ENCODE data around the gene PCK2. TPM values are rescaled to one million over a fixed set of nuclear protein-coding genes. Genes with fewer than 3 reads are reported as not detected.
A peak's percentile ranks its signal among the peaks of the same experiment; 100 is the strongest.

PCK2 gene
- total RNA-seq, 1 donor from 2014 or later = 7.6 TPM

DNA sequence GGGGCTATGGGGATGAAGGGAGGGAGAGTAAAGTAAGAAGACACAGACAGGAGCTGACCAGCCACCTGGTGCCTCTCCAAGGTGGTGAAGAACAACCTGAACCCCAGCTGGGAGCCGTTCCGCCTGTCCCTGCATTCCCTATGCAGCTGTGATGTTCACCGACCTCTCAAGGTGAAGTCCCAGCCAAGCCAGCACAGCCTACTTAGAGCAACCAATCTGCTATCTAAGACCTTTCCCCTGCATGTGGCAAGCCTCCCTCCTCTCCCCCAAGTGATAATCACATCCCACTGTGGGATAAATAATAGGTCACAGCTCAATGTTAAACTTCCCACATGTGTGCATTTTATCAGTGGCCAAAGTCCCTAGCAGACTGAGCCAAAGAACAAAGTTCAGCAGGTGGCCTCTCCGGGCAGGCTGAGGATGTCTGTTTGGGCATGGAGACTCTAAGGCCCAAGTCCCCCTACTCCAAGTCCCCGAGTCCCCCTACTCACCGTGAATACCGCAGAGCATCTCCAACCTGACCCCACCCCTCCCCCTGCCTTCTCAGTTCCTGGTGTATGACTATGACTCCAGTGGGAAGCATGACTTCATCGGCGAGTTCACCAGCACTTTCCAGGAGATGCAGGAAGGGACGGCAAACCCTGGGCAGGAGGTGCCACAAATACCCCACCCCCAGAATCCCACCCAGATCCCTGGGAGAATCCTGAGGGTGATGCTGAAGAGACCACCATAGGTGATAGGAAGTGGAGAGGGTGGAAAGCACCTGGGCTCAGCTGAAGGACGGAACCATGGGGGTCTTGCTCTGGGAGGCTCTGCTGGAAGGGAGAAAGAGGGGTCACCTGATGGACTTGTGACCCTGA, 19.3 kb upstream of the PCK2 start:
- DNase-seq (ENCODE audit: low read depth in 2 of 2) = no peak

DNA sequence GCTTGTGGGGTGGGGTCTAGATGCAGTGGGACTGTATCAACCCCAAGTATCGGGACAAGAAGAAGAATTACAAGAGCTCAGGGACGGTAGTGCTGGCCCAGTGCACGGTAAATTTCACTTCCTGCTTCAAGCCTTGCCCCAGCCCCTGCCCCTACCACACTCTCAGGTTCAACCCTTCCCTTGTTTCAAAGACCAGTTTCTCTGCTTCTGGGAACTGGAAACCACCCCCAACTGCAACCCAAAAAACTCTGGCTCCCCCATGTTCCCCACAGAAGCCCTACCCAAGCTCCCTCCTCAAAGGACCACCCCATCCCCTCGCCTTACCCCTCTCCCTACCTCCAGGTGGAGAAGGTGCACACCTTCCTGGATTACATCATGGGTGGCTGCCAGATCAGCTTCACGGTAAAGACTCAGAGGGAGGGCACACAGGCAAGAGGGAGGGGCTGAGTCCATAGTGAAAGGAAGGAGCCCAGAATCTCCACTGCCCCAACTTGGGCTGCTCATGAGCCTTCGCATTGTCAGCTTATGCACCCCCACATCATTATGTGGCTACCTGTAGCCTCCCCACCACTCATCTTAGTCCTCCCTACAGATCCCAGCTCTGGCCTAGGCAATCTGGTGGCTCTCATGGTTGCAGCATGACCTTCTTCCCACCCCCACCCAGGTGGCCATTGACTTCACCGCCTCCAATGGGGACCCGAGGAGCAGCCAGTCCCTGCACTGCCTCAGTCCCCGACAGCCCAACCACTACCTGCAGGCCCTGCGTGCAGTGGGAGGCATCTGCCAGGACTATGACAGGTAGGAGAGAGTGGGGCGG, 18.4 kb upstream of the PCK2 start:
- DNase-seq (ENCODE audit: low read depth in 2 of 2) = no peak

DNA sequence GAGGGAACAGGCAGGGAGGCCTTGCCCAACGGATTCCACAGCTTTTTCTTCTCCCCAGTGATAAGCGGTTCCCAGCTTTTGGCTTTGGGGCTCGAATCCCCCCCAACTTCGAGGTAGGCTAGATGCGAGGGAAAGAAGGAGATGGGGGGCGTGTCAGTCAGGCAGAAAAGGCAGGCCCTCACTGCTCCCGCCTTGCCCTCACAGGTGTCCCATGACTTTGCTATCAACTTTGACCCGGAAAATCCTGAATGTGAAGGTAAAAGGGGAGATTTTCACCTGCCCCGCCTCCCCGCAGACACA, 17.9 kb upstream of the PCK2 start:
- DNase-seq (ENCODE audit: low read depth in 2 of 2) = no peak

DNA sequence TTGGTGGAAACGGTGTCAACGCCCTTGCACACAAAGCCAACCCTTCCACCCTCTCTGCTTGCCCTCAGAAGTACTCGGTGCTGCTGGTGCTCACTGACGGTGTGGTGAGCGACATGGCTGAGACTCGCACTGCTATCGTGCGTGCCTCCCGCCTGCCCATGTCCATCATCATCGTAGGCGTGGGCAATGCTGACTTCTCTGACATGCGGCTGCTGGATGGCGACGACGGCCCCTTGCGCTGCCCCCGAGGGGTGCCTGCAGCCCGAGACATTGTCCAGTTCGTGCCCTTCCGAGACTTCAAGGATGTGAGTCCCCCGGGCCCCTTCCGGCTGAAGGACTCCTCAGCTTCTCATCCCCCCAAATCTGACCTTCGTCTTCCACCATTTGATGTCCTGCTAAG, 17.0 kb upstream of the PCK2 start:
- no peak for DNase-seq (ENCODE audit: low read depth in 2 of 2)

DNA sequence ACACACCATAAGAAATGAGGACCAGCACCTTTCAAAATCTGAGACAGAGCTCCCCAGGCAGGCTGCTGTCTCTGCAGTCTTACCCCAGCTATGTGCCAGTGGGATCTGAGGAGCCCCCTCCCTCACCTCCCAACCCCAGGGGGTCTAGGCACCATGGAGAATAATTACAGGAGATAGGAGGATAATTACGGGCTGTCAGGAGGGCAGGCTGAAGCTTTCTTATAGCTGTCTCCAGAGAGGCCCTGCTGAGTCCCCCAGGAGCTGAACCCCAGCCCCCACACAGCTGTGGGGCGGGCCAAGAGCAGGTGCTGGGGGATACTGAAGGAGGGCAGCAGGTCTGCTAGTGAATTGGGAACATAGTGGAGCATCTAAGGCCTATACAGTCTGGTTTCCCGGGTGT, 16.0 kb upstream of the PCK2 start:
- DNase-seq (ENCODE audit: low read depth in 2 of 2) = no peak

DNA sequence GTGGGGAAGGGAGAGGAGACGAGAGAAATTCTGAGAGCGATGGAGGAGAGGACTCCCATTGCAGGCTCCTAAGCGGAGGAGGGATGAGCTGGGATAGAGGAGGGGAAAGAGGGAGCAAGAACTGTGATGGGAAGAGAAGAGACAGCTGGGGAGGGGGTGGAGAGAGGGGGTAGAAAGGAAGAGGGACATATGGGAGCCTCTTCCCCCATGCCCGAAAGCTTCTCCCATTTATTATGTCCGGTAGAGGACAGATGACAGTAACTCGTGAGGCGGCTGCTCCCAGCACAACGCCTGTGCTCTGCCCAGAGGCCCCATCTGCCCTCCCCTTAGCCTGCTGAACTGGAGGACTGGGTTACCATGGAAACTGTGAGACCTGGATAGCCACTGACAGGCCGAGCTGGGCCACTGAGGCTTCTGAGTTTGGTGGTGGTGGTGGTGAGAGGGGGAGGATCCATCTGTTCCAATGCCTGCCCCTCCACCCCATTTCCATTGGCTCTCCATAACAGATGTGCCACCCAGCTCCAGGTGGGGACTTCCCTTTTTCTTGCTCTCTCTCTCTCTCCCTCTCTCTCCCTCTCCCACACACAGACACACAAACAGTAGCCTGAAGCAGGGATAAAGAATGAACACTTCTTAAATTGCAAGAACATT, 14.5 kb upstream of the PCK2 start:
- DNase-seq (ENCODE audit: low read depth in 2 of 2) = no peak

DNA sequence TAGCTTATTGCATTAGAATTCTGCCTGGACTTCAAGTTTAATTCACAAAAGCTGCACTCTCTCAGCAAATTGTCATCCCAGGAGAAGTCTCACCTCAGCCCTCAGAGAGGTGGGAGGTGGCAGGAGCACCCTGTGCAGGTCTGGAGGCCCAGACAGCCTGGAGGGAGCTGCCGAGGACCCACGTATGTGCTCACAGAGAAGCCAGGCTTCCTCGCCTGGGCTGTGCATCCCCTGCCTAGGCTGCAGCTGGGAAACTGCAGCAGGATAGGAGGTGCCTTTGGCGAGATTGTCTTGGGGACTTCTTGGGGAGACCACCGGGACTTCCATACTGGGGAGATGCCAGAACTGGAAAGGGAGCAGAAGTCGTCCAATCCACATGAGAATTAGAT, 14.0 kb upstream of the PCK2 start:
- no peak for DNase-seq (ENCODE audit: low read depth in 2 of 2)

DNA sequence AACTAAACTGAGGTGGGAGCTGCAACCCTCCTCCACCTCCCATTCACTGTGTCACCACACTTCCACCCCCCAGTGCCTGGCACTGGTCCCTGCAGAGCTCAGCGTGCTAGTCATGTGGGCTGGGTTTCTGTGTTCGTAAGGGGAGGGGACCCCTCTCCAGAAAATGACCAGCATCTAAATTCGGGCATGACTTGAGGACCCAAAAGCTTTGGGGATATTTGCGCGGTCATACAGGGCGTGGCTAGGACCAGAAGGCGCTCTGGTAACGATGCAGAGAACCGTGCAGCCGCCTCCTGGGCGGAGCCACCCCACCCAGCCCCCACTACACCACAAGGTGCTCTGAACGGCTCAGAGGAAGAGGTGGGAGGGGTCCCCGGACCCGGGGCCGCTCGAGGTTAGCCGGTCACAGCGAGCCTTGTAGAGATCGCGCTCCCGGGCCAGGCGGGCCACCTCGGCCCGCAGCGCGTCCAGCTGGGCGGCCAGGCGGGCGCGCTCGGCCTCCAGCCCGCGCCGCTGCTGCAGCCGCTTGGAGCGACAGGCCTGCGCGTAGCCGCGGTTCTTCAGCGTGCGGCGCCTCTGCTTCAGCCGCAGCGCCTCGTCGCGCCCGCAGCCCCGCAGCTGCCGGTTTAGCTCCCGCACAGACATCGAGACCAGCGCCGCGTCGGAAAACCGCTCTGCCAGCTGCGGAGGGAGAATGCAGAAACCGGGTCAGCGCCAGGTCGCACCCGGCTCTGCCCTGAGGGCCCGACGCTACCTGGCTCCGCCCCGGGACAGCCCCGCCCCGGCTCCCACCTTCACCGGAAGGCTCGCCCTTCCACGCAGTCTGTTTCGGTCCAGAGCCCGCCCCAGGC, 13.0 kb upstream of the PCK2 start:
- peak in 1 of 2 donors; percentile 27 for DNase-seq (ENCODE audit: low read depth in 2 of 2)

DNA sequence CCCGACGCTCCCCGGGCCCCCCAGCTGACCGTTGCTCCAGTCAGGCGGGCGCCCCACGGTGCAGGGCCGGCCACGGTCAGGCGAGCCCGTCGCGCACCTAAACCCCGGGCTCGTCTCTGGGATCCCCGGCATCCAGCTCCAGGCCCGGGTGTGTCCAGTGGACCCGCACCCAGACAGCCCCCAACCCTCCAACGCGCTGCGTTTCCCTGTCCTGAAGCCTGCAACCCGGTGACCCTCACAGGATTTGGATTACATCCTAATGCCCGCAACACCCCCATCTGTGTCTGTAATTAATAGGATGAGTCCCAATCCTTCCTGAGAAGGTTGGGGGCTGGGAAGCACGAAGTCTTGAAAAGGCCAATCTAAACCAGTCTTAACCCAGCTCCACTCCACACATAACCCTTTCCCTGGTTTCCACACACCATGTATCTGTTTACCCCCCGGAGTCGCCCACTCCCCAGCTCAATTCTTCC, 12.3 kb upstream of the PCK2 start:
- DNase-seq (ENCODE audit: low read depth in 2 of 2) = no peak

DNA sequence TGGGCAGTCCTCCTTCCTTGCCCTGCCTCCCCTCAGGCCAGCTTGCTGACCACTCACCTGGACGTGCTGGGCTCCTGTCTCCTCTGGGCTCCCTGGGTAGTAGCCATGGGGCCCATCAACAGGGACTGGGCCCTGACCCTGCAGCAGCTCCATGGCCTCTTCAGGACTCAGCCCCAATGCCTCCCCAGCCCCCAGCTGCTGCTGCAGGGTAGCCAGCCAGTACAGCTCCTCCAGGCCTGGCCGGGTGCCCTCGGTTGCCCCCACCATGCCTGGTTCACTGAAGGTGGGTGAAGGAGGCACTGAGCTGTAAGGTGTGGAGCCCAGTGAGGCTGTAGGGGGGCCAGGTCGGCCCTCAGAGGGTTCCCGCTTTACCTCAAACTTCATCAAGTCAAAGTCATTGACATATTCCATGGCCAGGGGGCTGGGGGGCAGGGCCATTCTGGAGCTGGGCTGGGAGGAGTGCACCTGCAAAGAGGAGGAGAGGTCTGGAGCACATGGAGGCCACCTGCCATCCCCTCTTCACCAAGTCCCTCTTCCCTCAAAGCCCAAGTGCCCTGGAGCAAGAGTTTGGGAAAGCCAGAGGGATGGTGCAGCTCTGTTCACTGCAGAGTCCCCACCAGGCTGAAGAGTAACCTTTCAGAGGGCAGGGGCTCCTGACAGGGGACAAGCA, 11.6 kb upstream of the PCK2 start:
- no peak for DNase-seq (ENCODE audit: low read depth in 2 of 2)

DNA sequence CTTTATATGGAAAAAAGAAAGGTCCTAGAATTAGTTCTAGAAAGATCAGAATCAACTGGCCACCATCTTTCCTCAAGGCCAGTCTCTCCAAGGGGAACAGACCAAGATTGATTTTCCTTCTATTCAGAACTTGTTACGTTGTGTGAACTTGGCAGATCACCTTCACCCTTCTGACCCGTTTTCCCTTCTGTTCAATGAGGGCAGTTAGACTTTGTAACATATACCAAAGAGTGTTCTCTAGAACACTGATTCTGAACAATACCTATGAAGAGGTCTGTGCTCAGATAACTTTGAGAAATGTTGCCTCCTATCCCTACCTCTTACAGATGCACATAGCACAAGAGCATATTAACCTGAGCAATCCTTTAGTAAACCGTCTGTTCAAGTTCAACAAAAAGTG, 10.6 kb upstream of the PCK2 start:
- DNase-seq (ENCODE audit: low read depth in 2 of 2) = no peak

DNA sequence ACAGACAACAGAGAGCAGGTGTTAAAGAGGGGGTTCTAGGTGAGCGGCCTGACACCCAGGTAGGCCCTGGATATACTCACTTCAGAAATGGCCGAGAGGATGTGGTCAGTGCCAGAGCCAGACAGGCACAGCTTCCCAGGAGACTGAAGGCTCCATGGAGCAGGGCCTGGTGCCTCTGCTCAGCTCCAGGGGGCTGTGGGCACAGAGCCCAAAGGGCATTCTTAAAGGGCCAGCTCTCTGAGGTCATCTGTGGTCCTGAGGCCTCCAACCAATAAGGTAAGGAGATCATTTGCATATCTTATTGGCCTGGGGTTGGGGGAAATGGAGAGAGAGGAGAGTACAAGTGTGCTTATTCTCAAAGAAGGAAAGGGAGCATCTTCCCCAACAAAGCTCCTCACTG, 9.7 kb upstream of the PCK2 start:
- no peak for DNase-seq (ENCODE audit: low read depth in 2 of 2)

DNA sequence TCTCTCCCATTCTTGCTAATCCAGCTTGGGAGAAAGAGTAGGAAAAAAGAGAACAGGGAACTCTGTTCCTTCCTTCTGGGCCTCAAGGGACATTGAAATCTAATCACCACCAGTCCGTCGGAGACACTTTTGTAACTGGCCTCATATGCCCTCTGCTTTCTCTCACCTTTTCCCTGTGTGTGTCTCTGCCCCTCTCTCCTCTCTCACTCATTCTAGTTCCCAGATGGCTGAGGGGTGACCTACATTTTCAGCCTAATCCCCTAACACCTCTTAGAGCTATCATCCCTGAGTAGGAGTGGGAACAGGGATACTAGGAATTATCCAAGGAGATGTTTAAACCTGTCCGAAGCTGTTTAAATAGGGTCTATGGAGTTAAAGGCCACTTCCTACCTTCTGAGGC, 8.9 kb upstream of the PCK2 start:
- no peak for DNase-seq (ENCODE audit: low read depth in 2 of 2)

DNA sequence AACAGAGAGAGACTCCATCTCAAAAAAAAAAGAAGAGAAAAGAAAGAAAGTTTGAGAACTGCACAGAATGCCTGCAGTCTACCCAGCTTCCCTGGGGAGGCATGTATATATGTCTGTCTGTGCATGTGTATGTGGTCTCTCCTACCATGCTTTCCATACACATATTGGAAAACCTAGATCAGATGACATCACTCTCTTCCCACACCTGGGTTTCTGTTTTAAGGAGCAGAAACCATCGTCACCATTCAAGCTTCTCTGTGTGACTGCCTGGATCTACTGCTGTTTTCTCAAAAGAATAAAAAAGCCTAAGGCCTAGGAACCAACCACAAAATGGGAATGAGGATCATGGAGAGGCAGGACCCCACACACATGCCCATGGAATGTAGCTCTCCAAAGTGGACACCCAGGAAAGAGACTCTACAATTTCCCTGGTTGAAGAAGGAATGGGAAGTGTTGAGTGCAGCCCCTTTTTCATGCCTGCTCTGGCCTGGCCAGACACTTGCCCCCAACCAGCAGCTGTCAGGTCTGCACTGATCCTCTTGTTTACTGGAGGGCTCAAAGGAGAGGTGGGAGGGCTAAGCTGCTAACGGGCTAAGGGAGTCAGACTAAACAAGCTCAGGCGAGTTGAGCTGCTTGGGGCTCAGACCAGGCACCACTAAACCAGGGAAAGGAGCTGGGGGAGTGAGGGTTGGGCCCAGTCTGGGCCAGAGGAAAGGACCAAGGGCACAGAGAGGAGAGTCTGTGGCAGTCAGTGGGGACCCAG, 7.7 kb upstream of the PCK2 start:
- DNase-seq (ENCODE audit: low read depth in 2 of 2) = no peak

DNA sequence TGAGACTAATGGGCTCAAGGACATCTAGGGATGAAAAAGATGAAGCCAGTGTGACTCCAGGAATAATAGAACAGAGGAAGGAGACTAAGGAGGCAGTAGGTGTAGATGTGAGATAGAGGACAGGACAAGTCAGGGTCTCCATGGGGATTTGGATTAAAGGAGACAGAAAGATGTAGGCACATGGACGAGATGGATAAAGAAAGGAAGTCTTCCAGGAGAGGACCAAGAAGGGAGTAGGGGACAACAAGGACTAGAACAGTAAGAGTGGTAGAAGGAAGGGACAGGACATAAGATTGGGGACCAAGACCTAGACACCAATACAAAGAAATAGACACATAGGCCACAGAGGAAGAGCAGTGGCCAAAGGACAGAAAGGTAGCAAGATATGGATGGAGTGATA, 7.1 kb upstream of the PCK2 start:
- DNase-seq (ENCODE audit: low read depth in 2 of 2) = no peak

DNA sequence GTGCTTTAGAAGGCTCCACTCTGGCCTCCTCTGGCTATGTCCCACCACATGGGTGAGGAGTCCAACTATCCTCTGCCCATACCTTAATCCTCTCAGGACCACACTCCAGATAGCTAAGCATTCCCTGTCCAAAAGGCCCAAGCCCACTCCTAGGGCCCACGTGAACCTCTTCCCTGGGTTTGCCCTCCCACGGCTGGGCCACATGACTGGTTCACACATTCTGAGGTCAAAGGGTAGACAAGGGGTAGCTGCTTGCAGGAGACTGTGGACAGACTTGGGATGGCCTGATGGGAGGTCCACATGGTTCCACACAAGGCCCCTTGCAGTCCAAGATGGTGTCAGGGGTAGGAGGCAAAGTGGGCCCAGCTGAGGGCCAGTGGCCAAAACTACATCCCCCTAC, 6.0 kb upstream of the PCK2 start:
- DNase-seq (ENCODE audit: low read depth in 2 of 2) = no peak

DNA sequence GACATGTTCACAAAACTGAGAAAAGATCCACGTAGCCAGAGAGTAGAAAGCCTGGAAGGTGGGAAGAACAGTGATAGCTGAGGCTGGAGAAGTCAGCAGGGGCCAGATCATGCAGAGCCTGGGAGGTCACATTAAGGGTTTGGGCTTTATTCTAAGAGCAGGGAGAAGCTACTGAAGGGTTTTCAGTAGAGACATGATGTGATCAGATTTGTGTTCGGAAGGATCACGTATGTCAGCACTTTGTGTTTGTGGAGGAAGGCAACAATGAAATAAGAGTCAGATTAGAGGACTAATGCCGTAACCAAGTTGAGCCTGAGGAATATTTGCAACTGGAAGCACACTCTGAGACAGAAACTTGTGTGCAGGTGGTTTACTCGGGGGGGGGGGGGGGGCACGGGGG, 4.2 kb upstream of the PCK2 start:
- no peak for DNase-seq (ENCODE audit: low read depth in 2 of 2)

DNA sequence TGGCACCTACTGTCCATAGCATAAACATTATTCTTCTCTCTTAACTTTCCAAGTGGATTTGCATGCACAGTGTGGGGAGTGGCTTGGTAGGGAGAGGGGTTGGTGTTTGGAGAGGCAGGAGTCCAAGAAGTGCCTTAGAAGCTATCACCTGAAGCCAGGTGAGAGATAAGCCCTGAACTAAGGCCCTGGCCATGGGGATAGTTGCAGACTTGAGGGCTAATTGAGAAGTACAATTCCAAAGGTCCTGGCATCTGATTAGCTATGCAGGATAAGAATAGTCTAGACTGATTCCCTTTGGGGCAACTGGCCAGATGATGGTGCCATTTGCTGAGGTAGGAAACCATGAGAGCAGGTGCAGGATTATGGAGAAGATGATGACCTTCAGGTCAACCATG, 2.0 kb upstream of the PCK2 start:
- no peak for DNase-seq (ENCODE audit: low read depth in 2 of 2)

DNA sequence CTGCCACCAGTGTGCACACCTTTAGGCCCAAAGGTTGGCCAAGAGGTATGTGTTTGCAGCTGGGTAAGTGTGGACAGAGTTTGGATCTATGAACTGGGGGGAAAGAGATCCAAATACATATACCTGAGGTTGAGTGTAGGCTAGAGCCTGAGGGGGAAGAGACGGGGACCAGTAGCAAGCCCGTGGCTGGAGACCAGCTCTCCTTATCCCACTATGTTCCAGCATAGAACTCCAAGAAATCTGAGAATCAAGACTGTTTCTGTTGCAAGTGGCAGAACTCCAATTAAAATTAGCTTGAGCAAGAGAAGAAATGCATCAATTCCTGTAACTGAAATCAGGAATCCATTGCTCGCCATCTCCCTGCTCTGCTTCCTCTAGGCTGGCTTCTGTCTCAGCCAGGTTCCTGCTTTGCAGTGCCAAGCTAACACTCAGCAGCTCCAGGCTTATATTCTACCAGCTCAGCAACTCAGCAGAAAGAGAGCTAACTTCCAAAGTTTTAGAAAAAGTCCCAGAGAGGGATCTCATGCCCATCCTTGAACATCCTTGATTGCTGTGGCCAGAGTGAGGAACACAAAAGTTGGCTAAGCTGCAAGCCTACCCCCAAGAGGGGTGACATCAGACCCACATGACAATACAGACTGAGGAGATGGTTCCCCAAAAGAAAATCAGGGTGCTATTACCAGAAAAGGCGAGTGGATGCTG, 1.5 kb upstream of the PCK2 start:
- DNase-seq (ENCODE audit: low read depth in 2 of 2) = no peak
